ENCODE measurements around the gene CCT4. TPM values are rescaled to one million over a fixed set of nuclear protein-coding genes. Genes with fewer than 3 reads are reported as not detected.
A peak's percentile ranks its signal among the peaks of the same experiment; 100 is the strongest.

Gene CCT4
- total and polyA plus RNA-seq, 2 experiments from 2014 or later, result 333 to 343 TPM

GRCh38 chr2:61854564-61855317 is 33.7 kb downstream of the CCT4 start:
- Histone ChIP-seq H3K79me2 (replicated peaks; ENCODE audit: insufficient read depth) (no peaks in the 10 kb centered on the region), H4K20me1 (replicated peaks; ENCODE audit: insufficient read depth) (no peaks in the 10 kb centered on the region), H3K9me2 (ENCODE audit: insufficient read depth) (peaks cover 3% of the 10 kb centered on the region; the same call in 1 of the 2 replicates), H3K36me3 (ENCODE audit: insufficient read depth) (no peaks in the 10 kb centered on the region), H3K4me3 (peak overlapping the region; percentile 77), H3K4me1 (ENCODE audit: insufficient read depth) (no peaks in the 10 kb centered on the region), H3K27me3 (ENCODE audit: insufficient read depth) (no peaks in the 10 kb centered on the region), H3K4me2 (peak overlapping the region; percentile 86), H2AFZ (peak overlapping the region; percentile 92), H3K27ac (ENCODE audit: low read depth) (peak overlapping the region; percentile 43; the same call in 1 of the 2 replicates), H3F3A (replicated peaks; ENCODE audit: low read depth) (no peaks in the 10 kb centered on the region; the same call in 1 of the 2 replicates)
- Mint-ChIP-seq H3K27me3 (ENCODE audit: insufficient read depth, low read depth, poor library complexity) (peaks cover 16% of the 10 kb centered on the region), H3K27ac (peak overlapping the region; percentile 94), H3K4me1 (peaks cover 11% of the 10 kb centered on the region; the same call in 2 of the 3 replicates), H3K9me3 (no peaks in the 10 kb centered on the region), H3K36me3 (ENCODE audit: low read depth) (no peaks in the 10 kb centered on the region), H3K4me3 (peak overlapping the region; percentile 89)
- ATAC-seq (peak; percentile 89), DNase-seq (ENCODE audit: low spot score) (peak; percentile 99)
- TF ChIP-seq EZH2 (IDR thresholded peaks at IDR 0.05; ENCODE audit: low read depth, unreplicated experiment) (no peak), CTCF (conservative IDR thresholded peaks at IDR 0.05; ENCODE audit: low read depth in 2 of 2) (peak; percentile 15 to 25; a peak in 1 of 4 replicates), JUNB (IDR thresholded peaks at IDR 0.05; ENCODE audit: unreplicated experiment) (no peak), POLR2AphosphoS5 (IDR thresholded peaks at IDR 0.05; ENCODE audit: low read depth) (peak; percentile 82)

- Mint-ChIP-seq H3K27ac (peak within 1 kb of the TSS; percentile 95), H3K27me3 (ENCODE audit: insufficient read depth, low read depth, poor library complexity) (peaks cover 16% of the 10 kb centered on the region), H3K9me3 (no peaks in the 10 kb centered on the region), H3K4me1 (peaks cover 11% of the 10 kb centered on the region; the same call in 2 of the 3 replicates), H3K36me3 (ENCODE audit: low read depth) (no peaks in the 10 kb centered on the region), H3K4me3 (peak within 1 kb of the TSS; percentile 89)
- H3F3A ChIP-seq (replicated peaks; ENCODE audit: low read depth), result no peaks in the 10 kb centered on the region; the same call in 1 of the 2 replicates
- no peaks in the 10 kb centered on the region for H4K20me1 ChIP-seq (replicated peaks; ENCODE audit: insufficient read depth)
- H3K79me2 ChIP-seq (replicated peaks; ENCODE audit: insufficient read depth), result no peaks in the 10 kb centered on the region
- H3K4me3 ChIP-seq, result peak within 1 kb of the TSS; percentile 77
- ATAC-seq (peak; percentile 83), DNase-seq (ENCODE audit: low spot score) (peak; percentile 94)
- H3K27me3 ChIP-seq (ENCODE audit: insufficient read depth), result no peaks in the 10 kb centered on the region
- peak within 1 kb of the TSS; percentile 86 for H3K4me2 ChIP-seq
- peak within 1 kb of the TSS; percentile 60; the same call in 1 of the 2 replicates for H3K27ac ChIP-seq (ENCODE audit: low read depth)
- H3K4me1 ChIP-seq (ENCODE audit: insufficient read depth), result no peaks in the 10 kb centered on the region
- no peaks in the 10 kb centered on the region for H3K36me3 ChIP-seq (ENCODE audit: insufficient read depth)
- H3K9me2 ChIP-seq (ENCODE audit: insufficient read depth), result 0 out of 2 replicates have a peak, but pooled peaks cover under 1% of the 10 kb centered on the region
- peak within 1 kb of the TSS; percentile 94 for H2AFZ ChIP-seq
- TF ChIP-seq POLR2AphosphoS5 (IDR thresholded peaks at IDR 0.05; ENCODE audit: low read depth) (peak; percentile 85), NANOG (IDR thresholded peaks at IDR 0.05; ENCODE audit: borderline replicate concordance) (0 out of 2 replicates have a peak, but pooled peaks have one; percentile 17), ZNF331 (CRISPR knock-in tag; IDR thresholded peaks at IDR 0.05; ENCODE audit: low read depth) (no peak), REST (IDR thresholded peaks at IDR 0.05; ENCODE audit: unreplicated experiment) (no peak)
These were observed 34.5 kb downstream of the CCT4 start, which contains the start of gene FAM161A for GRCh38 chr2:61853847-61854563. Gene FAM161A (minus strand): TSS chr2:61854060. CDS start chr2:61854041, 19 bp downstream.

All from GM23338 (cell line).